Breast epithelium (tissue), 3 donors: ENCODE data around the gene TNP1.

Experiments
- CTCF ChIP-seq, 3 donors: fragments of 450-650 bp; IDR thresholded peaks; one replicate each; pipeline ENCODE4 v1.5.1; 2016 to 2017; ENCODE audit warnings: antibody characterized with exemption in 3 of 3, mild to moderate bottlenecking in 3 of 3, moderate library complexity in 3 of 3
- POLR2AphosphoS5 ChIP-seq, 3 donors: sonication (generic); formaldehyde crosslinking; IDR thresholded peaks; one replicate each; pipeline ENCODE4 v1.6.1; 2017; ENCODE audit warnings: antibody characterized with exemption in 3 of 3

- TF ChIP-seq POLR2AphosphoS5 (IDR thresholded peaks at IDR 0.05) (no peak), CTCF (IDR thresholded peaks at IDR 0.05) (no peak)
Observed at GRCh38 chr2:216858312-216858711, 1.6 kb downstream of the TNP1 start.
